ENCODE results near the gene RYR2. TPM values are rescaled to one million over a fixed set of nuclear protein-coding genes. Genes with fewer than 3 reads are reported as not detected.
"Not testable (repeated sequence)": the region's sequence is repeated elsewhere in the genome, so short reads cannot be mapped to it uniquely, and the experiment has no call there.

Gene RYR2
- total RNA-seq, 1 experiment from 2014 or later, result 0.90 TPM

DNA sequence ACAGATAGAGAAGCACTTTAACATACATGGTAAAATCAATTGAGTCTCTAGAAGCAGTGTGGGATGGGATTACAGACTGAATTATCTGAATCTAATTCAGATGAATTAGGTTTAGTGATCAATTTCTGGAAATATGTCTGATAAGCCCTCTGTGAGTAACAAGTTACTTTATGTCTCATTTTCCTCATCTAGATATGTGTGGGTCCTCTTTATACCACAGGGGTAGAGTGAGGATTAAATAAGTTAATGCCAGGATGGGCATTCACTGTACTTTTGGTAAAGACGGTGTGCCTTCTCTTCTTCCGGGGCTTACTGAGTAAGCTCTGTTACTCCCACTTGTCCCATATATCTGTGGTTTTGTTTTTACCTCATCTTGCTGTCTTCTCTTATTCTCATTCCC lies 225.8 kb downstream of the RYR2 start:
- no TSS peak for BruUV-seq (replicated peaks)
- Mint-ChIP-seq H3K27ac (ENCODE audit: unreplicated experiment) (no peak overlapping the region), H3K27me3 (ENCODE audit: unreplicated experiment) (no peaks in the 10 kb centered on the region)

DNA sequence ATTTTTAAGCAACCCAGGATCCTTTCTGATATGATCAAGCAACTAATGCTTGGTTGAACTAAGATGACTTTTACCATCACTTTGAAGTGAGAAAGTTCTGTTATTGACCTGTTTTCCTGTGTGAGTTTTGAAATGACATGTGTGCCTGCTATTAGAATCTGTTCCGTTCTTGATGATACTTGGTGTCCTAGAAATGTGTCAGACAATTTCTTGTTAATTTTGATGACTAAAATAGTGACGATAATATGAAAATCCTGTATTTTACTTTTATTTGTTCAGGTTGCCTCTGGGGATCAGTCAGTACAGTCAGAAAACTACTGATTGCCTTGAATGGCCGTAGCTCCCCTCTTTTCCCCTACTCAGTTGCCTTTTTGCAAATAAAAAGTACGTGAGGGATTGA lies 228.0 kb downstream of the RYR2 start:
- DNase-seq, result no peak
- Mint-ChIP-seq H3K4me3 (ENCODE audit: low read depth, unreplicated experiment) (no peak overlapping the region), H3K27ac (ENCODE audit: unreplicated experiment) (no peak overlapping the region), H3K36me3 (ENCODE audit: insufficient read depth, unreplicated experiment) (no peaks in the 10 kb centered on the region), H3K27me3 (ENCODE audit: unreplicated experiment) (no peaks in the 10 kb centered on the region), H3K4me1 (ENCODE audit: low read depth, unreplicated experiment) (no peaks in the 10 kb centered on the region), H3K9me3 (ENCODE audit: low read depth, unreplicated experiment) (peaks cover 1% of the 10 kb centered on the region)
- TF ChIP-seq, protein P1, sequence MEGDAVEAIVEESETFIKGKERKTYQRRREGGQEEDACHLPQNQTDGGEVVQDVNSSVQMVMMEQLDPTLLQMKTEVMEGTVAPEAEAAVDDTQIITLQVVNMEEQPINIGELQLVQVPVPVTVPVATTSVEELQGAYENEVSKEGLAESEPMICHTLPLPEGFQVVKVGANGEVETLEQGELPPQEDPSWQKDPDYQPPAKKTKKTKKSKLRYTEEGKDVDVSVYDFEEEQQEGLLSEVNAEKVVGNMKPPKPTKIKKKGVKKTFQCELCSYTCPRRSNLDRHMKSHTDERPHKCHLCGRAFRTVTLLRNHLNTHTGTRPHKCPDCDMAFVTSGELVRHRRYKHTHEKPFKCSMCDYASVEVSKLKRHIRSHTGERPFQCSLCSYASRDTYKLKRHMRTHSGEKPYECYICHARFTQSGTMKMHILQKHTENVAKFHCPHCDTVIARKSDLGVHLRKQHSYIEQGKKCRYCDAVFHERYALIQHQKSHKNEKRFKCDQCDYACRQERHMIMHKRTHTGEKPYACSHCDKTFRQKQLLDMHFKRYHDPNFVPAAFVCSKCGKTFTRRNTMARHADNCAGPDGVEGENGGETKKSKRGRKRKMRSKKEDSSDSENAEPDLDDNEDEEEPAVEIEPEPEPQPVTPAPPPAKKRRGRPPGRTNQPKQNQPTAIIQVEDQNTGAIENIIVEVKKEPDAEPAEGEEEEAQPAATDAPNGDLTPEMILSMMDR (IDR thresholded peaks at IDR 0.05; ENCODE audit: unreplicated experiment), result no peak
- intact Hi-C loops (cut with micrococcal nuclease; ENCODE audit: unreplicated experiment), result no loop called here
- CTCF ChIA-PET, result no interaction called here
- no TSS peak for BruUV-seq (replicated peaks)

More for the DNA sequence above, 225.8 kb downstream of the RYR2 start:
- H3K9me3 Mint-ChIP-seq (ENCODE audit: low read depth, unreplicated experiment), result peaks cover 3% of the 10 kb centered on the region
- no peaks in the 10 kb centered on the region for H3K36me3 Mint-ChIP-seq (ENCODE audit: insufficient read depth, unreplicated experiment)
- CTCF ChIA-PET, result no interaction called here
- intact Hi-C loops (cut with micrococcal nuclease; ENCODE audit: unreplicated experiment), result no loop called here
- TF ChIP-seq, protein P1 (IDR thresholded peaks at IDR 0.05; ENCODE audit: unreplicated experiment), result no peak
- H3K4me3 Mint-ChIP-seq (ENCODE audit: low read depth, unreplicated experiment), result no peak overlapping the region
- H3K4me1 Mint-ChIP-seq (ENCODE audit: low read depth, unreplicated experiment), result no peaks in the 10 kb centered on the region
- DNase-seq, result no peak

DNA sequence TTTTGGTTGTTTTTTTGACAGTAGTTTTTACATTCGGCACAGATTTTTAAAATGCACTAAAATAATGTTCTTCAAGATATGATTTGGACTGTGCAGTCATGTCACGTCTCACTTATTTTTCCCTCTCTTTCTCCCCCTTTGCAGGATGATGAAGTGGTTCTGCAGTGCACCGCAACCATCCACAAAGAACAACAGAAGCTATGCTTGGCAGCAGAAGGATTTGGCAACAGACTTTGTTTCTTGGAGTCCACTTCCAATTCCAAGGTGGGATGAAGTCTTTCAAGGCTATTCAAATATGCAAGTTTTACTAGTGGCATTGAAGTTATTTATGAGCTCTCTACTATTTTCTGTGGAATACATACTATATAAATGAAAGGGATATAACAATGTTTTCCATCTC lies 228.4 kb downstream of the RYR2 start:
- TF ChIP-seq, protein P1 (IDR thresholded peaks at IDR 0.05; ENCODE audit: unreplicated experiment), result no peak
- H3K4me3 Mint-ChIP-seq (ENCODE audit: low read depth, unreplicated experiment), result no peak overlapping the region
- no peak overlapping the region for H3K27ac Mint-ChIP-seq (ENCODE audit: unreplicated experiment)
- BruUV-seq (replicated peaks), result no TSS peak
- H3K4me1 Mint-ChIP-seq (ENCODE audit: low read depth, unreplicated experiment), result no peaks in the 10 kb centered on the region
- CTCF ChIA-PET, result no interaction called here
- H3K36me3 Mint-ChIP-seq (ENCODE audit: insufficient read depth, unreplicated experiment), result no peaks in the 10 kb centered on the region
- no peaks in the 10 kb centered on the region for H3K27me3 Mint-ChIP-seq (ENCODE audit: unreplicated experiment)
- no peaks in the 10 kb centered on the region for H3K9me3 Mint-ChIP-seq (ENCODE audit: low read depth, unreplicated experiment)
- DNase-seq, result no peak
- intact Hi-C loops (cut with micrococcal nuclease; ENCODE audit: unreplicated experiment), result no loop called here

DNA sequence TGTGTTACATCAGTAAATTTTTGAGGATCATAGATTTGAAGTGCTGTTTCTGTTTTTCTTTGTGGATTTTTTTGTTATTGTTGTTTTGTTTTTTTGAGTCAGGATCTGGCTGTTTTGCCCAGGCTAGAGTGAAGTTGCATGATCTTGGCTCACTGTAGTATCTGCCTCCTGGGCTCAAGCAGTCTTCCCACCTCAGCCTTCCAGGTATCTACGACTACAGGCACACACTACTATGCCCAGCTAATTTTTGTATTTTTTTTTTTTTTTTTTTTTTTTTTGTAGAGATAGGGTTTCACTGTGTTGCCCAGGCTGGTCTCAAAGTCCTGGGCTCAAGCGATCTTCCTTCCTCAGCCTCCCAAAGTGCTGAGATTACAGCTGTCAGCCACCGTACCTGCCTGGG lies 236.0 kb downstream of the RYR2 start:
- H3K36me3 Mint-ChIP-seq (ENCODE audit: insufficient read depth, unreplicated experiment); H3K27me3 Mint-ChIP-seq (ENCODE audit: unreplicated experiment); DNase-seq; H3K4me3 Mint-ChIP-seq (ENCODE audit: low read depth, unreplicated experiment); H3K4me1 Mint-ChIP-seq (ENCODE audit: low read depth, unreplicated experiment); CTCF ChIA-PET; H3K27ac Mint-ChIP-seq (ENCODE audit: unreplicated experiment); intact Hi-C loops (cut with micrococcal nuclease; ENCODE audit: unreplicated experiment); BruUV-seq (replicated peaks); H3K9me3 Mint-ChIP-seq (ENCODE audit: low read depth, unreplicated experiment): not testable (repeated sequence)

DNA sequence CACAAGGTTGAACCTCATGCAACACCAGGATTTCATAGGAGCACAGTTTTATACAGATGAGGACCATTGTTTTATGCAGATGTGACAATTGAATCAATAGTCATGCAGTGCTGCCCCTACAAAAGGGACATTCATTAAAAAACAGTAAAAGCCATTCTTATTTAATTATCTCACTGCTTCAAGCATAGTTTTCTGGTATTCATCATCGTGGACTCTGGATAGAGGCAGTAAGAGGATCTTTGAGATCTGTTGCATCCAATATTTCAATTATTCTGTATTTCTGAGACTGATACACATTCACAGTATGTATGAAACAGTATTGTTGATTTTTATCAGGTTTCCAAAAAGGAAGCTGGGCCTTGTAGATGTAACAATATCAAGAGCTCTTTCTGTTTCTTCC lies 237.6 kb downstream of the RYR2 start:
- H3K4me3 Mint-ChIP-seq (ENCODE audit: low read depth, unreplicated experiment), result no peak overlapping the region
- H3K27me3 Mint-ChIP-seq (ENCODE audit: unreplicated experiment), result no peaks in the 10 kb centered on the region
- TF ChIP-seq, protein P1 (IDR thresholded peaks at IDR 0.05; ENCODE audit: unreplicated experiment), result no peak
- H3K4me1 Mint-ChIP-seq (ENCODE audit: low read depth, unreplicated experiment), result no peaks in the 10 kb centered on the region
- CTCF ChIA-PET, result no interaction called here
- H3K36me3 Mint-ChIP-seq (ENCODE audit: insufficient read depth, unreplicated experiment), result no peaks in the 10 kb centered on the region
- no peaks in the 10 kb centered on the region for H3K9me3 Mint-ChIP-seq (ENCODE audit: low read depth, unreplicated experiment)
- DNase-seq, result no peak
- H3K27ac Mint-ChIP-seq (ENCODE audit: unreplicated experiment), result no peak overlapping the region
- intact Hi-C loops (cut with micrococcal nuclease; ENCODE audit: unreplicated experiment), result no loop called here
- no TSS peak for BruUV-seq (replicated peaks)

Data from Calu3 (cell line).